HL-60 (cell line): ENCODE data around the gene ALK.

Experiments used
- DNase-seq, 2 experiments: peaks; one replicate each; pipeline ENCODE4 v3.0.0-alpha.2; 2010 to 2020; ENCODE audit warnings: low read depth in 1 of 2, low spot score in 1 of 2
- H3K27ac ChIP-seq: fragments of 250-450 bp; sonication (Bioruptor Pico); replicated peaks from 2 replicates; pipeline ENCODE4 v1.5.1; 2020; ENCODE audit warnings: mild to moderate bottlenecking, moderate library complexity
- H3K27me3 ChIP-seq: fragments of 250-450 bp; sonication (Bioruptor Pico); 2 replicates; pipeline ENCODE4 v1.5.1; 2021; ENCODE audit warnings: mild to moderate bottlenecking, moderate library complexity; ENCODE audit not compliant: insufficient read depth, poor library complexity, severe bottlenecking
- H3K4me3 ChIP-seq: replicated peaks from 2 replicates; pipeline ENCODE4 v1.5.1; 2011; ENCODE audit warnings: mild to moderate bottlenecking, control low read depth, low read length; ENCODE audit not compliant: insufficient read depth
- CTCF ChIP-seq: IDR thresholded peaks from one replicate; pipeline ENCODE4 v1.5.1; 2011; ENCODE audit warnings: low read length, control low read depth, inconsistent platforms; ENCODE audit not compliant: insufficient read depth
- GABPA ChIP-seq: IDR thresholded peaks from 2 replicates; pipeline ENCODE4 v1.6.1; 2012; ENCODE audit warnings: low read depth
- POLR2AphosphoS5 ChIP-seq: IDR thresholded peaks from 2 replicates; pipeline ENCODE4 v1.6.1; 2012; ENCODE audit warnings: low read depth
- REST ChIP-seq: IDR thresholded peaks from 2 replicates; pipeline ENCODE4 v1.6.1; 2012; ENCODE audit warnings: low read depth; ENCODE audit not compliant: insufficient replicate concordance
- SPI1 ChIP-seq: IDR thresholded peaks from 2 replicates; pipeline ENCODE4 v1.6.1; 2012; ENCODE audit warnings: low read depth, mild to moderate bottlenecking, borderline replicate concordance

ALK gene

GRCh38 chr2:29189052-29189451 is 732.3 kb downstream of the ALK start:
- no peak for TF ChIP-seq CTCF
- TF ChIP-seq REST, result no peak
- TF ChIP-seq GABPA, result no peak
- no peak for TF ChIP-seq POLR2AphosphoS5
- no peak for TF ChIP-seq SPI1
- no peak overlapping the region for H3K27ac ChIP-seq
- DNase-seq, result no peak
- peaks cover 13% of the 10 kb centered on the region for H3K27me3 ChIP-seq
- no peak overlapping the region for H3K4me3 ChIP-seq

GRCh38 chr2:29187926-29188325 is 733.5 kb downstream of the ALK start:
- no peak for DNase-seq
- TF ChIP-seq GABPA (no peak), CTCF (no peak), SPI1 (no peak), REST (no peak), POLR2AphosphoS5 (no peak)
- Histone ChIP-seq H3K27me3 (peaks cover 13% of the 10 kb centered on the region), H3K4me3 (no peak overlapping the region), H3K27ac (no peak overlapping the region)

GRCh38 chr2:29186817-29187216 is 734.6 kb downstream of the ALK start:
- H3K27me3 ChIP-seq, result peaks cover 13% of the 10 kb centered on the region
- no peak overlapping the region for H3K27ac ChIP-seq
- DNase-seq, result no peak
- no peak overlapping the region for H3K4me3 ChIP-seq
- TF ChIP-seq GABPA, result no peak
- no peak for TF ChIP-seq CTCF
- no peak for TF ChIP-seq SPI1
- TF ChIP-seq POLR2AphosphoS5, result no peak
- TF ChIP-seq REST, result no peak
